ENCODE data around the gene TBCCD1. TPM values are rescaled to one million over a fixed set of nuclear protein-coding genes. Genes with fewer than 3 reads are reported as not detected.
"Not testable (repeated sequence)": the region's sequence is repeated elsewhere in the genome, so short reads cannot be mapped to it uniquely, and the experiment has no call there.

The TBCCD1 gene
- polyA plus RNA-seq, 4 donors, result 18.3 to 21.5 (median 19.8) TPM

DNA sequence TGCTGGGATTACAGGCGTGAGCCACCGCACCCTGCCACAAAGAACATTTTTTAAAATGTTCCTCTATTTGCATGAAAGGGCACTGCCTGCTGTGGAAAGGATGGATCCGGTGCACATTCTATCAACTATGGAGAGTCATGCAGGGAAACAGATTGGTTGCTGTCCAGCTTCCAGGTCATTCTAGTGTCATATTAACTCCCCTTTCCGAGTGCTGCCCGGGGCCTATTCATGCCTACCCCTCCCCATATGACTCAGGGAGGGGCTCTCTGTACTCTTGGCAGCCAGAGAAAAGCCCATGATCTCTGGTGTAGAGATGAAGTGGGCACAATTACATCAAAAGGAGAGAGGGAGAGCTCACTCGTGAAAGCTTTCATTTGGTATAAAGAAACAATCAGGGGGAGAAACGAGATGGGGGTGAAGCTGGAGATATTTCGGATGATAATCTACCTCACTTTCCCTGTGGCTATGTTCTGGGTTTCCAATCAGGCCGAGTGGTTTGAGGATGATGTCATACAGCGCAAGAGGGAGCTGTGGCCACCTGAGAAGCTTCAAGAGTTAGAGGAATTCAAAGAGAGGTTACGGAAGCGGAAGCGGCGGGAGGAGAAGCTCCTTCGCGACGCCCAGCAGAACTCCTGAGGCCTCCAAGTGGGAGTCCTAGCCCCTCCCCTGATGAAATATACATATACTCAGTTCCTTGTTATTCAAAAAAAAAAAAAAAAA is 29.6 kb upstream of the TBCCD1 start:
- DNase-seq (ENCODE audit: low read depth in 4 of 4, low spot score in 3 of 4), result peak in 1 of 4 donors; percentile 24

- no peak for DNase-seq (ENCODE audit: low read depth in 4 of 4, low spot score in 3 of 4)
Measured at GRCh38 chr3:186594591-186595113, 27.5 kb upstream of the TBCCD1 start.

- no peak for DNase-seq (ENCODE audit: low read depth in 4 of 4, low spot score in 3 of 4)
Measured at GRCh38 chr3:186593862-186594261, 26.7 kb upstream of the TBCCD1 start.

DNA sequence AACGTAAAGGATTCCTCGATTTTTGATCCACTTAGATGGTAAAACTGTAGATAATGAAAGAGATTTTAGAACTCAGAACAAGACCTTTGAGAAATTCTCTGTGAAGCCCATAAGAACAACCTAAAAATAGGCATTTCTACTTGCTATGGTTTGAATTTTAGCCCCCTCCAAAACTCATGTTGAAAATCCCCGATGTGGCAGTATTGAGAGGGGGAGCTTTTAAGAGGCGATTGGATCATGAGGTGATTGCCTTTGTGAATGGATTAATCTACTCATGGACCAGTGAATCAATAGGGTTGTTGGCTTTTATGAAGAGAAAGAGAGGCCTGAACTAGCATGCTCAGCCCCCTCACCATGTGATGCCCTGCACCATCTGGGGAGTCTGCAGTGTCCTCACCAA is 25.5 kb upstream of the TBCCD1 start:
- DNase-seq (ENCODE audit: low read depth in 4 of 4, low spot score in 3 of 4), result no peak

- no peak for DNase-seq (ENCODE audit: low read depth in 4 of 4, low spot score in 3 of 4)
Measured at GRCh38 chr3:186590580-186591295, 23.6 kb upstream of the TBCCD1 start.

DNA sequence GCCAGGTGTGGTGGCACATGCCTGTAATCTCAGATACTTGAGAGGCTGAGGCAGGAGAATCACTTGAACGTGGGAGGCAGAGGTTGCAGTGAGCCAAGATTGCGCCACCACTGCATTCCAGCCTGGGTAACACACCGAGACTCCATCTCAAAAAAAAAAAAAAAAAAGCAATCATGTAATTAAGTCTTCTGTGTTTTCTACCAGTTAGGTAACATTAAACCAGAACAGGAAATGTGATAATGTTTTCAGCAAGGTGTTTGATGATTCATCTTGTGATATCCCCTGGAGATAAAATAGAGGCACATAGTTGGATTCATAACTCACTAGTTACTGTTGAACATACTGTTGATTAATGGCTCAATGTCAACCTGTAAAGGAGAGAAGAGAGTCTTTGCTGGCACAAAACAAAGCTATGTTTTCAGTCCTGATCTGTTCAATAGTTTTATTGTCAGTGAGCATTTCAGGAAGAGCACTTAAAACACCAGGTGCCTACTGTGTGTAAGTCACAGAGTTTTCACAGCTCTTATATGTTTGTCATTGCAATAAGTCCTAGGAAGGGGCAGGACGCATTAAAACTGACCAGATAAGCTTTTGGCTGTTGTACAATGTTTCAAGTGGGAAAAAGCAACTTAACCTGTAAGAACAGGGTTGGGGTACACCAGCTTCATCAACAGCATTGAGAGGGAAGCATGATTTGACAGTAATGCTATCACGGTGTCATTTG is 22.9 kb upstream of the TBCCD1 start:
- DNase-seq (ENCODE audit: low read depth in 4 of 4, low spot score in 3 of 4), result no peak

DNA sequence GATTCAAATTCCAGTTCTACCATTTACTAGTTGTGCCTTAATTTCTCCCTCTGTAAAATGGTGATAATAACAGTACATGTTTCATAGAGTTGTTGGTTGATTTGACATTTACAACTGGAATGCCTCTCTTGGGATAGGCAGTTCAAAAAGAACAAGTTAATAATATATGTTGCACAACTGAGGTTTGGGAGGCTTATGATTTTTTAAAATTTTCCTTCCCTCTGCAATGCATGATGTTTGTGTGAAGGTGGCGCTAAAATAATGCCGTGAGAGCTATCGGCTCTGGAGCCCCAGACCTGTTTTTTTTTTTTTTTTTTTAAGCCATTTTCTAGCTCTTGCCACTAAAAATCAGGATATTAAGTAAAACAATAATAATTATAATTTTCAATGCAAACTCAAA is 22.0 kb upstream of the TBCCD1 start:
- DNase-seq (ENCODE audit: low read depth in 4 of 4, low spot score in 3 of 4), result no peak

DNA sequence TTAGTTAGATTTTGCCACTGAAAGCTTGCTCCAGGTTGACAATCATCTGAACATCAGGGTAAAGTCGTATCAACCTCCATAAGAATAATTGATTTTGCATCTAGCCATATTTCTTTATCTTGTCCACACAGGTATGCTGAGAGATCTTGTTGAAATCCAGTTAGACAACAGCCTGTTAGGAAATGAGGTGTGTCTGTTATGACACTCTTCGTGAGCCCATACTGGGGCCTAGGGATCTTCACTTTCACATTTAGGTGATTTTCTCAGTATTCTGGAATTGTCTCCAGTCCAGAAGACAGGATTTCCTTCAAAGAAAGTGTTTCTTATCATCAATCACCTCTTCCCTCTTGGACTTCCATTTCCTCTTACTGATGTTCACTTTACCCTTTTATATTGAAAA is 21.5 kb upstream of the TBCCD1 start:
- no peak for DNase-seq (ENCODE audit: low read depth in 4 of 4, low spot score in 3 of 4)

DNA sequence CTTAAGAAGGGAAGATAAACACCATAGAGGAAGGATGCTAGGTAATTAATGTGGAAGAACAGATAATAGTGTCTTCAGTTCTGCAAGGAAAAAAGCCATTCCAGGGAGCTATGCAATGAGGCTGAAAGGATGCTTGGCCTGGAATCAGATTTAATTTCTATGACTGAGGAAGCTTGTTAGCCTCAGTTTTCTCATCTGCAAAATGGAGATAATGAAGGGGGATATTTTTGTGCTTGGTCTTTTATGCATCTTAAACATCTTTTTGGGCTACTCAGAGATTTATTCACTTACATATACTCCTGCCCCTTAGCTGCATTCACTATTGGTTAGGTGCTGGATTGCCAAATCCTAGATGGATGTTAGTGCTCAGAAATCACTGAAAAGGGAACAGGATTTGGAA is 20.0 kb upstream of the TBCCD1 start:
- DNase-seq (ENCODE audit: low read depth in 4 of 4, low spot score in 3 of 4), result no peak

GRCh38 chr3:186586245-186586644 is 19.1 kb upstream of the TBCCD1 start:
- not testable (repeated sequence) for DNase-seq (ENCODE audit: low read depth in 4 of 4, low spot score in 3 of 4)

- no peak for DNase-seq (ENCODE audit: low read depth in 4 of 4, low spot score in 3 of 4)
Measured at GRCh38 chr3:186583831-186584230, 16.7 kb upstream of the TBCCD1 start.

- no peak for DNase-seq (ENCODE audit: low read depth in 4 of 4, low spot score in 3 of 4)
Measured at GRCh38 chr3:186582541-186582940, 15.4 kb upstream of the TBCCD1 start.

GRCh38 chr3:186580785-186581184 is 13.6 kb upstream of the TBCCD1 start:
- no peak for DNase-seq (ENCODE audit: low read depth in 4 of 4, low spot score in 3 of 4)

GRCh38 chr3:186577521-186577920 is 10.4 kb upstream of the TBCCD1 start:
- no peak for DNase-seq (ENCODE audit: low read depth in 4 of 4, low spot score in 3 of 4)

- DNase-seq (ENCODE audit: low read depth in 4 of 4, low spot score in 3 of 4), result no peak
Measured at GRCh38 chr3:186571644-186572013, 4.5 kb upstream of the TBCCD1 start.

DNA sequence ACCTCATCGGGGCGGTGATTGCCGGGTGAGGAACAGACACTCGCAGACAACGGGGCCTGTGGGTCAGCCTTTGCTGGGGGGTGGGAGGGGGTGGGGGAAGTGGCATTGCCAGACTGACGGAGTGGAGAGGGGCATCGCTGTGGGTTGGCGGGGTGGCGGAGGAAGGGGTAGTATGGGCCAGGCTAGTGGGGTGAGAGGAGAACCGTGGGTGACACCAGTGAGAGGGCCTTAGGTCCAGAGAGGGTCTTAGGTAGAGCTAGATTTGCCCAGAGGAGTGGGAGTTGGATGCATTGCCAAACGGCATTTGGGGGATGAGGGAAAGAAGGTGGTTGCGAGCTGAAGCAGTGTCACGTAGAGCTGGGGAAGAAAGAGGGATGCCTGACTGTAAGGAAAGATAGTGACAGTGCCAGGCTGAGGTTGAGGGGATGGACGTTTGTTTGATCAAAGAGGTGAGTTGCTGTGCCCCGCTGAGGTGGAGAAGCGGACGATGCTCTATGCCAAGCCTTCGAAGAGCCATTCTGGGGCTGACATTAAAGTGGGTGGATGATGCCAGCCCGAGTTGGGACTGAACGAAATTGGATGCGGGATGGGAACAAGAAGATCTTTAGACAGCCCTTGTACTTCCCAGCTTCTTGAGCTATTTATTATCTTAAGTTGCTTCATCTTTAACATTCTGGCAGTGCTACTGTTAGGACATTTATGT is 4.0 kb upstream of the TBCCD1 start:
- DNase-seq (ENCODE audit: low read depth in 4 of 4, low spot score in 3 of 4), result no peak

GRCh38 chr3:186570096-186570940 is 3.2 kb upstream of the TBCCD1 start, which contains the start of gene DNAJB11:
TSS of gene DNAJB11 (plus strand) at chr3:186570720. CDS start at chr3:186570898, 178 bp downstream.
- peak; percentile 96 to 100 (median 99) for DNase-seq (ENCODE audit: low read depth in 4 of 4, low spot score in 3 of 4)

GRCh38 chr3:186569779-186570095 is 2.6 kb upstream of the TBCCD1 start:
- DNase-seq (ENCODE audit: low read depth in 4 of 4, low spot score in 3 of 4), result no peak

DNA sequence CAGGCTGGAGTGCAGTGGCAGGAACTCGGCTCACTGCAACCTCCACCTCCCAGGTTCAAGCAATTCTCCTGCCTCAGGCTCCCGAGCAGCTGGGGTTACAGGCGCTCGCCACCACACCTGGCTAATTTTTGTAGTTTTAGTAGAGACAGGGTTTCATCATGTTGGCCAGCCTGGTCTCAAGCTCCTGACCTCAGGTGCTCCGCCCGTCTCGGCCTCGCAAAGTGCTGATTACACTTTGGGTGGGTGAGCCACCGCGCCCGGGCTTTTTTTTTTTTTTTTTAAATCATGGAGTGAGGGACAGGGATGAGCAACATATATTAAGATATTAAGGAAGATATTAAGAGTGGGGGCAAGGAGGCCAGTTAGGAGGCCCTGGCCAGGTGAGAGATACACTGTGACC is 2.2 kb upstream of the TBCCD1 start:
- DNase-seq (ENCODE audit: low read depth in 4 of 4, low spot score in 3 of 4), result not testable (repeated sequence)

DNA sequence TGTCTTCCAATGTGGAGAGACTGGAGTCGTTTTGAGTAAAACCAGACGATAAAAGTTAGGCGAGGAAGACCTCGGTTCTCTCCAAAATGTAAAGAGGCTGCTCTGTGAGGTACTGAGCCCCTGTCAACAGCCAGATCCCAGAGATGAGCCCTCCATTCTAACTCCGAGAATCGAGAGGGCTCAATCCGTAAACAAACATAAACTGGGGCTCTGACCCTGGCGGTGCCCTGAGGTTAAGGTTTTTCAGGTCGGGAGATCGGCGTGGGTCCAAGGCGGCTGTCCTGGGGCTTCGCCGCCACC is 417 bp downstream of the TBCCD1 start:
- no peak for DNase-seq (ENCODE audit: low read depth in 4 of 4, low spot score in 3 of 4)

All from right renal pelvis (tissue), 4 donors.